Activated CD4-positive, alpha-beta memory T cell treated with anti-CD3 and anti-CD28 coated beads for 36 hours (primary cell): ENCODE measurements around the gene SF3A1. TPM values are rescaled to one million over a fixed set of nuclear protein-coding genes. Genes with fewer than 3 reads are reported as not detected.
"Not testable (repeated sequence)": the region's sequence is repeated elsewhere in the genome, so short reads cannot be mapped to it uniquely, and the experiment has no call there.

Experiments used
- CTCF ChIA-PET: fragments of 350-600 bp; sonication (Branson Sonifier 250); formaldehyde crosslinking; loops from one replicate; lab custom pipeline; 2021; ENCODE audit warnings: antibody characterized with exemption, inconsistent platforms; lab: Charles Lee
- POLR2A ChIA-PET: fragments of 350-600 bp; sonication (Branson Sonifier 250); formaldehyde crosslinking; loops from one replicate; lab custom pipeline; 2021; ENCODE audit warnings: antibody characterized with exemption; lab: Charles Lee
- DNase-seq: peaks from one replicate; pipeline ENCODE4 v3.0.0-alpha.2; 2020
- H3K27ac Mint-ChIP-seq: one replicate; pipeline ENCODE4 v1.8.0; 2021; ENCODE audit warnings: mixed read lengths
- H3K27me3 Mint-ChIP-seq: one replicate; pipeline ENCODE4 v1.8.0; 2021; ENCODE audit warnings: mixed read lengths
- H3K36me3 Mint-ChIP-seq: one replicate; pipeline ENCODE4 v1.8.0; 2021; ENCODE audit warnings: mixed read lengths
- H3K4me1 Mint-ChIP-seq: one replicate; pipeline ENCODE4 v1.8.0; 2021; ENCODE audit warnings: low read depth, mixed read lengths
- H3K4me3 Mint-ChIP-seq: one replicate; pipeline ENCODE4 v1.8.0; 2021; ENCODE audit warnings: mild to moderate bottlenecking, mixed read lengths
- H3K9me3 Mint-ChIP-seq: one replicate; pipeline ENCODE4 v1.8.0; 2021; ENCODE audit warnings: mixed read lengths
- intact Hi-C: fragments of 100-400 bp; cut with micrococcal nuclease; formaldehyde crosslinking; loops from one replicate; pipeline ENCODE4 v1.15.1; 2023
- total RNA-seq, 2 experiments: library from RNA; stranded (reverse); gene quantifications; one replicate each; pipeline ENCODE4 v1.2.3, GENCODE V29; 2021

Gene SF3A1
- total RNA-seq, 2 experiments from 2014 or later: 255 to 273 TPM

GRCh38 chr22:30348404-30348803 lies 8.3 kb downstream of the SF3A1 start:
- intact Hi-C loops: loop anchor here (5.0 kb wide), 2 partner anchors 74 to 526 kb away; no protein-coding TSS in a partner anchor

GRCh38 chr22:30347255-30347892 lies 9.3 kb downstream of the SF3A1 start:
- peak overlapping the region; percentile 89 for H3K27ac Mint-ChIP-seq
- H3K4me3 Mint-ChIP-seq: peak overlapping the region; percentile 43
- POLR2A ChIA-PET: interaction anchor here (0.7 to 2.2 kb wide), 6 partner anchors 8 to 58 kb away, joined by 3 to 8 read pairs (median 4); partner anchors contain the start of genes CASTOR1, CCDC157 and SF3A1
- H3K27me3 Mint-ChIP-seq: no peaks in the 10 kb centered on the region
- H3K36me3 Mint-ChIP-seq: peaks cover 75% of the 10 kb centered on the region
- peaks cover 80% of the 10 kb centered on the region for H3K4me1 Mint-ChIP-seq
- peak; percentile 39 for DNase-seq
- CTCF ChIA-PET: interaction anchor here (1.1 to 5.7 kb wide), 3 partner anchors 40 to 239 kb away, joined by 3 to 41 read pairs (median 8); partner anchors contain the start of genes CASTOR1 and RNF215
- intact Hi-C loops: loop anchor here (1.0 to 5.0 kb wide), 6 partner anchors 9 to 525 kb away; partner anchors contain the start of gene SF3A1
- H3K9me3 Mint-ChIP-seq: no peaks in the 10 kb centered on the region

More at GRCh38 chr22:30348404-30348803, 8.3 kb downstream of the SF3A1 start:
- Mint-ChIP-seq H3K36me3 (peaks cover 72% of the 10 kb centered on the region), H3K27ac (peak overlapping the region; percentile 89), H3K4me1 (peaks cover 86% of the 10 kb centered on the region), H3K4me3 (peak overlapping the region; percentile 44), H3K27me3 (no peaks in the 10 kb centered on the region), H3K9me3 (no peaks in the 10 kb centered on the region)
- ChIA-PET CTCF (interaction anchor here (0.8 to 5.7 kb wide), 4 partner anchors 39 to 240 kb away, joined by 3 to 41 read pairs (median 3); partner anchors contain the start of genes CASTOR1 and RNF215), POLR2A (interaction anchor here (1.3 to 2.2 kb wide), 3 partner anchors 9 to 59 kb away, joined by 3 to 8 read pairs (median 5); partner anchors contain the start of gene CASTOR1)
- peak; percentile 31 for DNase-seq

GRCh38 chr22:30344447-30345200 lies 12.1 kb downstream of the SF3A1 start:
- H3K27me3 Mint-ChIP-seq: no peaks in the 10 kb centered on the region
- POLR2A ChIA-PET: interaction anchor here (1.0 to 1.6 kb wide), 6 partner anchors 10 to 247 kb away, joined by 3 to 7 read pairs (median 3); partner anchors contain the start of genes CCDC157, PES1, SF3A1 and TBC1D10A
- peak; percentile 86 for DNase-seq
- CTCF ChIA-PET: interaction anchor here (1.1 to 2.1 kb wide), 2 partner anchors 43 to 57 kb away, joined by 5 to 10 read pairs; partner anchors contain the start of gene RNF215
- intact Hi-C loops: loop anchor here (1.0 to 5.0 kb wide), 3 partner anchors 9 to 522 kb away; no protein-coding TSS in a partner anchor
- peak overlapping the region; percentile 7 for H3K4me3 Mint-ChIP-seq
- peaks cover 73% of the 10 kb centered on the region for H3K36me3 Mint-ChIP-seq
- no peaks in the 10 kb centered on the region for H3K9me3 Mint-ChIP-seq
- H3K4me1 Mint-ChIP-seq: peaks cover 58% of the 10 kb centered on the region
- H3K27ac Mint-ChIP-seq: peak overlapping the region; percentile 80

- H3K4me1 Mint-ChIP-seq: peaks cover 26% of the 10 kb centered on the region
- CTCF ChIA-PET: interaction anchor here (0.9 to 1.4 kb wide), 3 partner anchors 13 to 86 kb away, joined by 3 to 4 read pairs (median 3); no protein-coding TSS in a partner anchor
- no peak for DNase-seq
- peaks cover 88% of the 10 kb centered on the region for H3K36me3 Mint-ChIP-seq
- POLR2A ChIA-PET: interaction anchor here (0.7 to 1.1 kb wide), 2 partner anchors 16 to 44 kb away, joined by 3 read pairs; partner anchors contain the start of genes CCDC157 and SF3A1
- no peak overlapping the region for H3K4me3 Mint-ChIP-seq
- H3K9me3 Mint-ChIP-seq: no peaks in the 10 kb centered on the region
- intact Hi-C loops: no loop called here
- H3K27me3 Mint-ChIP-seq: no peaks in the 10 kb centered on the region
- H3K27ac Mint-ChIP-seq: peak overlapping the region; percentile 10
Observed at GRCh38 chr22:30340911-30341685, 15.6 kb downstream of the SF3A1 start.

GRCh38 chr22:30338802-30339201 lies 17.9 kb downstream of the SF3A1 start:
- no peaks in the 10 kb centered on the region for H3K27me3 Mint-ChIP-seq
- no peak for DNase-seq
- ChIA-PET CTCF (no interaction called here), POLR2A (interaction anchor here (0.7 kb wide), 1 partner anchor 10 kb away, joined by 3 read pairs; no protein-coding TSS in a partner anchor)
- intact Hi-C loops: no loop called here
- H3K27ac Mint-ChIP-seq: no peak overlapping the region
- H3K4me3 Mint-ChIP-seq: no peak overlapping the region
- H3K9me3 Mint-ChIP-seq: no peaks in the 10 kb centered on the region
- H3K36me3 Mint-ChIP-seq: peaks cover 89% of the 10 kb centered on the region
- peaks cover 27% of the 10 kb centered on the region for H3K4me1 Mint-ChIP-seq

- Mint-ChIP-seq H3K27ac (peak overlapping the region; percentile 38), H3K4me1 (peaks cover 30% of the 10 kb centered on the region), H3K36me3 (peaks cover 87% of the 10 kb centered on the region)
- POLR2A ChIA-PET, CTCF ChIA-PET, DNase-seq, H3K4me3 Mint-ChIP-seq, intact Hi-C loops, H3K9me3 Mint-ChIP-seq, H3K27me3 Mint-ChIP-seq: not testable (repeated sequence)
Observed at GRCh38 chr22:30338341-30338740, 18.4 kb downstream of the SF3A1 start.

GRCh38 chr22:30337461-30337778 lies 19.3 kb downstream of the SF3A1 start:
- Mint-ChIP-seq H3K4me3 (no peak overlapping the region), H3K36me3 (peaks cover 89% of the 10 kb centered on the region), H3K27ac (peak overlapping the region; percentile 42), H3K9me3 (no peaks in the 10 kb centered on the region), H3K4me1 (peaks cover 37% of the 10 kb centered on the region), H3K27me3 (no peaks in the 10 kb centered on the region)
- ChIA-PET CTCF (interaction anchor here (0.7 kb wide), 1 partner anchor 52 kb away, joined by 3 read pairs; no protein-coding TSS in a partner anchor), POLR2A (no interaction called here)
- intact Hi-C loops: no loop called here
- DNase-seq: no peak

GRCh38 chr22:30336752-30337460 lies 19.8 kb downstream of the SF3A1 start:
- DNase-seq: no peak
- intact Hi-C loops: no loop called here
- H3K27me3 Mint-ChIP-seq: no peaks in the 10 kb centered on the region
- peak overlapping the region; percentile 54 for H3K27ac Mint-ChIP-seq
- H3K4me1 Mint-ChIP-seq: peaks cover 41% of the 10 kb centered on the region
- peaks cover 88% of the 10 kb centered on the region for H3K36me3 Mint-ChIP-seq
- no peak overlapping the region for H3K4me3 Mint-ChIP-seq
- no peaks in the 10 kb centered on the region for H3K9me3 Mint-ChIP-seq
- POLR2A ChIA-PET: no interaction called here
- CTCF ChIA-PET: interaction anchor here (0.7 to 2.4 kb wide), 2 partner anchors 49 to 51 kb away, joined by 3 to 14 read pairs; no protein-coding TSS in a partner anchor

- ChIA-PET POLR2A (interaction anchor here (0.6 to 2.0 kb wide), 5 partner anchors 8 to 22 kb away, joined by 3 to 8 read pairs (median 5); partner anchors contain the start of gene TBC1D10A), CTCF (interaction anchor here (1.0 to 2.4 kb wide), 4 partner anchors 9 to 52 kb away, joined by 3 to 14 read pairs (median 4); partner anchors contain the start of gene RNF215)
- no peaks in the 10 kb centered on the region for H3K27me3 Mint-ChIP-seq
- H3K27ac Mint-ChIP-seq: peak overlapping the region; percentile 83
- H3K9me3 Mint-ChIP-seq: no peaks in the 10 kb centered on the region
- DNase-seq: peak; percentile 40
- H3K4me3 Mint-ChIP-seq: no peak overlapping the region
- intact Hi-C loops: loop anchor here (1.0 kb wide), 1 partner anchor 9 kb away; no protein-coding TSS in a partner anchor
- peaks cover 41% of the 10 kb centered on the region for H3K4me1 Mint-ChIP-seq
- peaks cover 81% of the 10 kb centered on the region for H3K36me3 Mint-ChIP-seq
Observed at GRCh38 chr22:30335236-30335635, 21.5 kb downstream of the SF3A1 start.

GRCh38 chr22:30334646-30335045 lies 22.0 kb downstream of the SF3A1 start:
- Mint-ChIP-seq H3K27ac (peak overlapping the region; percentile 83), H3K4me3 (peak overlapping the region; percentile 16), H3K36me3 (peaks cover 80% of the 10 kb centered on the region), H3K27me3 (no peaks in the 10 kb centered on the region), H3K4me1 (peaks cover 41% of the 10 kb centered on the region), H3K9me3 (no peaks in the 10 kb centered on the region)
- DNase-seq: peak; percentile 37
- intact Hi-C loops: loop anchor here (1.0 kb wide), 1 partner anchor 10 kb away; no protein-coding TSS in a partner anchor
- ChIA-PET POLR2A (interaction anchor here (0.7 to 2.0 kb wide), 4 partner anchors 8 to 13 kb away, joined by 3 to 8 read pairs (median 6); partner anchors contain the start of gene TBC1D10A), CTCF (interaction anchor here (1.0 to 2.4 kb wide), 2 partner anchors 47 to 53 kb away, joined by 5 to 14 read pairs; partner anchors contain the start of gene RNF215)
